Measurements from ENCODE around the gene PLCG2. TPM values are rescaled to one million over a fixed set of nuclear protein-coding genes. Genes with fewer than 3 reads are reported as not detected.

The PLCG2 gene
- total RNA-seq, 1 experiment from 2014 or later, result 6.0 TPM

DNA sequence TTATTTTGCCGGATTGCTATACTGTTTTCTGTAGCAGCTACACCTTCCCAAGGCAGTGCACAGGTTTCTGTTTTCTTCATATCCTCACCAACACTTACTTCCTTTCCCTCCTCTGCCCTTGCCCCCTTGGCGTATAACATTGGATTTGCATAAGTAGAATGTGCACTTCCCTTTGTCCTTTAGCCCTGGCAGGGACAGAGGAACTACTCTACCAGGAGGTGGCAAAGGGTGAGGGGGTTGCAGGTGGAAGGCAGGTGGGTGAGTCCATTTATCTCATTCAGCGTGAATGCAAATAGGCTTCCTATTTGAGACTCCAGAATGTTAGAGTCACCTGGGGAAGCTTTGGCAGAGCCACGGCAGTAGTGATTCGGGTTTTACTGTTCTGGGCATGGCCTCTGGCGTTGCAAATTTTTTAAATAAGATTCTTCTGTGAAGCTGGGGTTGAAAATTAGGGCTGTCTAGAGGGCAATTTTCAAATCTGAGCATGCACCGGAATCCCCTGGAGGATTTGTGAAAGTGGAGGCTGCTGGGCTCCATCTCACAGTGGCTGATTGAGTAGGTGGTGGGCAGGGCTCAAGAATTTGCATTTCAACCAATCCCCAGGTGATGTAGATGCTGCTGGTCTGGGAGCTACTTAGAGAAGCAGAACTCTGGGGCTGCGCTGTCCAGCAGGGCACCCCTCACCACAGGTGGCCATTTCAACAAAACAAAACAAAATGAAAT, 84.7 kb downstream of the PLCG2 start:
- H4K91ac ChIP-seq (ENCODE audit: insufficient read length, low read depth, low read length), result no peak overlapping the region
- no peak overlapping the region for H3T11ph ChIP-seq (ENCODE audit: low read length)
- no CpG with 5 or more reads among the region's 8 CpGs for WGBS (ENCODE audit: extremely low coverage, insufficient read length, low lambda C conversion rate)
- peak overlapping the region; percentile 38 to 67 for H3K4me3 Mint-ChIP-seq
- H3K4me1 ChIP-seq (ENCODE audit: insufficient read depth, low read length), result peaks cover 6% of the 10 kb centered on the region; the same call in 1 of the 2 replicates
- H3K27me3 ChIP-seq (ENCODE audit: insufficient read depth, low read length), result no peaks in the 10 kb centered on the region
- H3K4ac ChIP-seq (ENCODE audit: low read depth, low read length), result no peak overlapping the region
- no peaks in the 10 kb centered on the region for H4K20me1 ChIP-seq (ENCODE audit: control insufficient read depth, insufficient read depth, insufficient read length)
- no peak overlapping the region for H2AK5ac ChIP-seq (ENCODE audit: insufficient read length, low read length)
- no peak overlapping the region for H2BK5ac ChIP-seq (ENCODE audit: insufficient read length, low read length)
- H3K9ac ChIP-seq (ENCODE audit: extremely low read depth, insufficient read length, low read length), result no peak overlapping the region
- TF ChIP-seq, protein P1, sequence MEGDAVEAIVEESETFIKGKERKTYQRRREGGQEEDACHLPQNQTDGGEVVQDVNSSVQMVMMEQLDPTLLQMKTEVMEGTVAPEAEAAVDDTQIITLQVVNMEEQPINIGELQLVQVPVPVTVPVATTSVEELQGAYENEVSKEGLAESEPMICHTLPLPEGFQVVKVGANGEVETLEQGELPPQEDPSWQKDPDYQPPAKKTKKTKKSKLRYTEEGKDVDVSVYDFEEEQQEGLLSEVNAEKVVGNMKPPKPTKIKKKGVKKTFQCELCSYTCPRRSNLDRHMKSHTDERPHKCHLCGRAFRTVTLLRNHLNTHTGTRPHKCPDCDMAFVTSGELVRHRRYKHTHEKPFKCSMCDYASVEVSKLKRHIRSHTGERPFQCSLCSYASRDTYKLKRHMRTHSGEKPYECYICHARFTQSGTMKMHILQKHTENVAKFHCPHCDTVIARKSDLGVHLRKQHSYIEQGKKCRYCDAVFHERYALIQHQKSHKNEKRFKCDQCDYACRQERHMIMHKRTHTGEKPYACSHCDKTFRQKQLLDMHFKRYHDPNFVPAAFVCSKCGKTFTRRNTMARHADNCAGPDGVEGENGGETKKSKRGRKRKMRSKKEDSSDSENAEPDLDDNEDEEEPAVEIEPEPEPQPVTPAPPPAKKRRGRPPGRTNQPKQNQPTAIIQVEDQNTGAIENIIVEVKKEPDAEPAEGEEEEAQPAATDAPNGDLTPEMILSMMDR (conservative IDR thresholded peaks at IDR 0.05), result no peak
- no peak overlapping the region for H2BK120ac ChIP-seq (ENCODE audit: low read depth, low read length, poor library complexity, severe bottlenecking)
- no peak overlapping the region for H4K8ac ChIP-seq (replicated peaks; ENCODE audit: insufficient read length, low read depth, low read length)
- H3K27ac ChIP-seq (ENCODE audit: insufficient read length, low read depth, low read length), result no peak overlapping the region
- peaks cover 0 to 4% (median 2%) of the 10 kb centered on the region in 3 experiments; a peak in 2 of 7 replicates for H3K36me3 Mint-ChIP-seq (ENCODE audit: insufficient read depth in 1 of 3, low read depth in 3 of 3)
- H2BK12ac ChIP-seq (ENCODE audit: insufficient read length, low read depth, low read length), result no peak overlapping the region
- peak overlapping the region; percentile 2 for H3K4me2 ChIP-seq (ENCODE audit: insufficient read depth, insufficient read length, low read length)
- H3K27me3 Mint-ChIP-seq (ENCODE audit: low read depth), result peaks cover 9% of the 10 kb centered on the region
- peak; percentile 50 for DNase-seq
- H3K18ac ChIP-seq (ENCODE audit: insufficient read length, low read depth, low read length), result no peak overlapping the region
- H2BK20ac ChIP-seq (ENCODE audit: low read depth, low read length, poor library complexity, severe bottlenecking), result no peak overlapping the region
- H3K14ac ChIP-seq (ENCODE audit: insufficient read depth, low read length), result no peak overlapping the region
- H3K79me2 ChIP-seq (ENCODE audit: insufficient read depth, low read length), result no peaks in the 10 kb centered on the region
- no peak overlapping the region for H4K5ac ChIP-seq (ENCODE audit: insufficient read length, low read depth, low read length)
- H2BK15ac ChIP-seq (ENCODE audit: low read depth, low read length), result no peak overlapping the region
- H3K79me1 ChIP-seq (ENCODE audit: insufficient read depth, low read depth, low read length, poor library complexity, severe bottlenecking), result no peaks in the 10 kb centered on the region
- H3K9me3 ChIP-seq (ENCODE audit: control insufficient read depth, low read depth, low read length), result no peaks in the 10 kb centered on the region
- no peaks in the 10 kb centered on the region for H3K9me3 Mint-ChIP-seq
- H2AFZ ChIP-seq (ENCODE audit: low read length), result no peak overlapping the region
- H3K23me2 ChIP-seq (ENCODE audit: insufficient read length, low read depth, low read length, poor library complexity, severe bottlenecking), result no peaks in the 10 kb centered on the region
- peaks cover 24 to 26% of the 10 kb centered on the region in 2 experiments for H3K4me1 Mint-ChIP-seq
- no peak overlapping the region for H3K23ac ChIP-seq (ENCODE audit: insufficient read length, low read depth, low read length)
- H3K56ac ChIP-seq (ENCODE audit: insufficient read length, low read depth, low read length), result no peak overlapping the region
- H3K27ac Mint-ChIP-seq, result peak overlapping the region in 2 of 3 experiments; percentile 73 to 90; a peak in 5 of 7 replicates
